Central memory CD8-positive, alpha-beta T cell (primary cell): ENCODE data around the gene RAB7A.
"Not testable (repeated sequence)": the region's sequence is repeated elsewhere in the genome, so short reads cannot be mapped to it uniquely, and the experiment has no call there.

Experiments
- ATAC-seq: fragments of 150-1000 bp; cut with Tn5 transposase; replicated peaks from 2 replicates; pipeline ENCODE4 v1.10.0; 2022; ENCODE audit warnings: mild to moderate bottlenecking, moderate FRiP score, moderate number of reproducible peaks; ENCODE audit not compliant: poor library complexity, severe bottlenecking; ENCODE audit errors: extremely low read depth
- DNase-seq, 2 donors: peaks; one replicate each; pipeline ENCODE4 v3.0.0; 2021; ENCODE audit warnings: low spot score in 2 of 2
- H3K27ac Mint-ChIP-seq: one replicate; pipeline ENCODE4 v1.8.0; 2022; ENCODE audit warnings: low read depth, mild to moderate bottlenecking, moderate library complexity, mixed read lengths
- H3K27me3 Mint-ChIP-seq: one replicate; pipeline ENCODE4 v1.8.0; 2022; ENCODE audit warnings: mixed read lengths
- H3K36me3 Mint-ChIP-seq: one replicate; pipeline ENCODE4 v1.8.0; 2022; ENCODE audit warnings: mild to moderate bottlenecking, moderate library complexity, mixed read lengths; ENCODE audit not compliant: insufficient read depth
- H3K4me1 Mint-ChIP-seq: one replicate; pipeline ENCODE4 v1.8.0; 2022; ENCODE audit warnings: mixed read lengths
- H3K4me3 Mint-ChIP-seq: one replicate; pipeline ENCODE4 v1.8.0; 2022; ENCODE audit warnings: mild to moderate bottlenecking, moderate library complexity, mixed read lengths
- H3K9me3 Mint-ChIP-seq: one replicate; pipeline ENCODE4 v1.8.0; 2022; ENCODE audit warnings: mixed read lengths

The RAB7A gene

GRCh38 chr3:128824132-128824850 lies 98.3 kb downstream of the RAB7A start:
- Mint-ChIP-seq H3K36me3 (peaks cover 9% of the 10 kb centered on the region), H3K9me3 (no peaks in the 10 kb centered on the region), H3K4me3 (no peak overlapping the region), H3K27ac (peak overlapping the region; percentile 72), H3K27me3 (no peaks in the 10 kb centered on the region), H3K4me1 (no peaks in the 10 kb centered on the region)
- ATAC-seq (no peak), DNase-seq (no peak)

DNA sequence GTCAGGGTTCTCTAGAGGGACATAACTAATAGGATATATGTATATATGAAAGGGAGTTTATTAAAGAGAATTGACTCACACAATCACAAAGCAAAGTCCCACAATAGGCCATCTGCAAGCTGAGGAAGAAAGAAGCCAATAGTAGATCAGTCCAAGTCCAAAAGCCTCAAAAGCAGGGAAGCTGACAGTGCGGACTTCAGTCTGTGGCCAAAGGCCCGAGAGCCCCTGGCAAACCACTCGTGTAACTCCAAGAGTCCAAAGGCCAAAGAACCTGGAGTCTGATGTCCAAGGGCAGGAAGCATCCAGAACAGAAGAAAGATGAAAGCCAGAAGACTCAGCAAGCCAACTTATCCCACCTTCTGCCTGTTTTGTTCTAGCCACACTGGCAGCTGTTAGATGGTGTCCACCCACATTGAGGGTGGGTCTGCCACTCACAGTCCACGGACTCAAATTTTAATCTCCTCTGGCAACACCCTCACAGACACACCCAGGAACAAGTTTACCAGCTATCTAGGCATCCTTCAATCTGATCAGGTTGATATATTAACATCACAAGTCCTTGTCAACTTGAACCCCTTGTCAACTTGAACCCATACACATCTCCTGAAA lies 99.2 kb downstream of the RAB7A start:
- Mint-ChIP-seq H3K27ac (peak overlapping the region; percentile 21), H3K9me3 (no peaks in the 10 kb centered on the region), H3K4me3 (no peak overlapping the region), H3K36me3 (peaks cover 7% of the 10 kb centered on the region), H3K4me1 (no peaks in the 10 kb centered on the region), H3K27me3 (no peaks in the 10 kb centered on the region)
- no peak for DNase-seq
- no peak for ATAC-seq

- not testable (repeated sequence) for DNase-seq, H3K27me3 Mint-ChIP-seq, ATAC-seq, H3K9me3 Mint-ChIP-seq, H3K4me3 Mint-ChIP-seq, H3K36me3 Mint-ChIP-seq, H3K4me1 Mint-ChIP-seq, H3K27ac Mint-ChIP-seq
Measured at GRCh38 chr3:128829087-128829486, 103.1 kb downstream of the RAB7A start.

DNA sequence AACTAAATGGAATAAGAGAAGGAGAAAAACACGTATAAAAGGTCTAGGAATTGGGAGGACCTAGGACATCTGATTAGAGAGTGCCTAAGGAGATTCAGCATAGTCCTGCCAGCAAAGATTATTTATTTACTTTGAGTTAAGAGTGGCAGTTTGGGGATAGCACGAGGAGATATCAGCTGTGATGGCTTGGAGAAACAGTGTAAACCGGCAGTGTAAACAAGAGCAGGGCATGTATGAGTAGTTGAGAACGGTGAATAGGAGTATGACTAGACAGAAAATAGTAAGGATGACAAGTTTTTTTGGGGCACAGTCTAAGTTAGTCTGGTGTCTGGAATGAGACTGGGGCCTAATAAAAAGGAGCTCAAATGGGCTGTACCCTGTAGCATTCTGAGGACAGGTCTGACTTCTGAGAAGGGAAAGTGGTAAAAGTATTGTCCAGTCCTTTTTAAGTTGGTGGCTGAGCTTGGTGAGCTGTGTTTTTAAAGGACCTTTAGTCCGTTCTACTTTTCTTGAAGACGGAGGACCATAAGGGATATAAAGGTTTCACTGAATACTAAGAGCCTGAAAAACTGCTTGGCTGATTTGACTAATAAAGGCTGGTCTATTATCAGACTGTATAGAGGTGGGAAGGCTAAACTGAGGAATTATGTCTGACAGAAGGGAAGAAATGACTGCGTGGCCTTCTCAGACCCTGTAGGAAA lies 104.1 kb downstream of the RAB7A start:
- ATAC-seq, H3K4me1 Mint-ChIP-seq, H3K27ac Mint-ChIP-seq, H3K36me3 Mint-ChIP-seq, H3K4me3 Mint-ChIP-seq, DNase-seq, H3K27me3 Mint-ChIP-seq, H3K9me3 Mint-ChIP-seq: not testable (repeated sequence)

DNA sequence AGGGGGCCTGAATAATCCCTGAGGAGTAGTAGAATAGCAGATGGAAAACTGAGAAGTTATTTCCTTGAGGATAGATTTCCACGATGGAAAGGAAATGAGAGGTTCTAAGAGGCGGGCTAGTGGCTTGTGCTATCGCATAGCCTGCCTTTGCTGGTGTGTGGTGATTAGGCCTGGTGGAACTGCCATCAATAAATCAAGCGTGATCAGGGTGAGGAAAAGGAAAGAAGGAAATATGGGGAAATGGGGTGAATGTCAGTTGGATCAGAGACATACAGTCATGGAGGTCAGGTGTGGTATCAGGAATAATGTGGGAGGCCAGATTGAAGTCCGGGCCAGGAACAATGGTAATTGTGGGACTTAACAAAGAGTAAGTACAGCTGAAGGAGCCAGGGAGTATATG lies 104.8 kb downstream of the RAB7A start:
- H3K27ac Mint-ChIP-seq, H3K9me3 Mint-ChIP-seq, H3K4me1 Mint-ChIP-seq, H3K36me3 Mint-ChIP-seq, DNase-seq, ATAC-seq, H3K4me3 Mint-ChIP-seq, H3K27me3 Mint-ChIP-seq: not testable (repeated sequence)

GRCh38 chr3:128832979-128833378 lies 107.0 kb downstream of the RAB7A start:
- not testable (repeated sequence) for DNase-seq, H3K36me3 Mint-ChIP-seq, H3K4me3 Mint-ChIP-seq, H3K27ac Mint-ChIP-seq, ATAC-seq, H3K4me1 Mint-ChIP-seq, H3K9me3 Mint-ChIP-seq, H3K27me3 Mint-ChIP-seq

GRCh38 chr3:128835096-128835495 lies 109.1 kb downstream of the RAB7A start:
- peaks cover 2% of the 10 kb centered on the region for H3K36me3 Mint-ChIP-seq
- peak overlapping the region; percentile 4 for H3K27ac Mint-ChIP-seq
- no peak for DNase-seq
- H3K4me1 Mint-ChIP-seq = no peaks in the 10 kb centered on the region
- no peak for ATAC-seq
- H3K4me3 Mint-ChIP-seq = no peak overlapping the region
- H3K9me3 Mint-ChIP-seq = no peaks in the 10 kb centered on the region
- no peaks in the 10 kb centered on the region for H3K27me3 Mint-ChIP-seq

DNA sequence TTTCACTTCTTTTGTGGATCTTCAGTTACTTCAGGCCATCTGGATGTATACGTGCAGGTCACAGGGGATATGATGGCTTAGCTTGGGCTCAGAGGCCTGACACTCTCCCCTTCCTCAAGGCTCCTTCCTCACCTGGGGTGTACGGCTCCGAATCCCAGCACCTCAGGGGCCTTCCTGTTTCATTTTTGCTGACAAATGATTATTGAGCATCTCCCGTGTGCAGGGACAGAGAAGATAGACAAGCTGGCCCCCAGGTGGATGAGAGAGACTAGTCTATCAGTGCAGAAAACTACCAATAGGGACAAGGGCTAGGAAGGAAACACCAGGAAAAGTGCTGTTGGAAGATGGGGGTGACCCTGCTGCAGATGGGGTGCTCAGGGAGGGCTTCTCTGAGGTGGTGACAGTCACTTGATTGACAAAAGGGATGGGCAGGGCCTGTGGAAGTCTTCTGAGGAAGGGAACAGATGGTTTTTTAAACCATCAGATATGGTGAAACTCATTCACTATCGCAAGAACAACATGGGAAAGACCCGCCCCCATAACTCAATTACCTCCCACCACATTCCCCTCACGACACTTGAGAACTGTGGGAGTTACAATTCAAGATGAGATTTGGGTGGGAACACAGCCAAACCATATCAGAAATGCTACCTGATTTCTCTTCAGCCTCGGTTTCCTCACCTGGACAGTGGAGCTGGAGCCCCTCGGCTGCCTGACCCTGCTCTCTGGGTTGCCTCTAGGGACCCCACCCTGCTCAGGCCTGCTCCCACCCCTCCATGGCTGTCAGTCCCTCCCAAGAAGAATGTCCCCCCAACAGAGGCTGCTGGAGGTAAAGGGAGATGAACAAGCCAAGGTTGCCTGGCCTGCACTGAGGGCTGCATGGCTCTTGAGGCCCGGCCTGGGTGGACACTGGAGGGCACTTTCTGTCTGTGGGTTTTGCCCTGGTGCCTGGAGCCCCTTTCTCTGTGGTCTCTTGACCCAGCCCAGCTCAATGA lies 116.2 kb downstream of the RAB7A start:
- DNase-seq (no peak), ATAC-seq (no peak)
- H3K9me3 Mint-ChIP-seq = no peaks in the 10 kb centered on the region
- peaks cover 12% of the 10 kb centered on the region for H3K4me1 Mint-ChIP-seq
- H3K4me3 Mint-ChIP-seq = no peak overlapping the region
- peaks cover 3% of the 10 kb centered on the region for H3K36me3 Mint-ChIP-seq
- no peaks in the 10 kb centered on the region for H3K27me3 Mint-ChIP-seq
- H3K27ac Mint-ChIP-seq = no peak overlapping the region

DNA sequence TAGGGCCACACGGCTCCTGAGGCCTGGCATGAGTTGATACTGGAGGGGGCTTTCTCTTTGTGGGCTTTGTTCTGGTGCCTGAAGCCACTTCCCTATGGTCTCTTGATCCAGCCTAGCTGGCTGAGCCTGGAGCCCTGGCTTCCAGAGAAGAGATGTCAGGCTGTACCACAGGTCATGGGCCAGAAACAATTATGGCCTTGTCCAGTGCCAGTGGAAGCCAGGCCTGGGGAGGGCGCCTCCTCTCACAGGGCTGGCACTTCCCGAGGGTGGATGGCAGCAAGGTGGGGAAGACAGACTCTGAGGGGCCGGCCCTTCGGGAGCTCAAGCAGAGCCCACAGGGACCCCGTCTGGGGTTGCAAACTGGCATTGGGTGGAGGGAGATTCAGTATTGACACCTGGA lies 118.5 kb downstream of the RAB7A start:
- no peak for DNase-seq
- Mint-ChIP-seq H3K4me3 (peak overlapping the region; percentile 73), H3K9me3 (no peaks in the 10 kb centered on the region), H3K27ac (no peak overlapping the region), H3K27me3 (no peaks in the 10 kb centered on the region), H3K4me1 (peaks cover 12% of the 10 kb centered on the region), H3K36me3 (peaks cover 3% of the 10 kb centered on the region)
- ATAC-seq = no peak

GRCh38 chr3:128845119-128845777 lies 119.3 kb downstream of the RAB7A start:
- Mint-ChIP-seq H3K27ac (peak overlapping the region; percentile 91), H3K4me3 (peak overlapping the region; percentile 73), H3K36me3 (peaks cover 3% of the 10 kb centered on the region), H3K4me1 (peaks cover 12% of the 10 kb centered on the region), H3K27me3 (no peaks in the 10 kb centered on the region), H3K9me3 (no peaks in the 10 kb centered on the region)
- ATAC-seq (no peak), DNase-seq (no peak)

GRCh38 chr3:128845778-128846485 lies 119.9 kb downstream of the RAB7A start:
- Mint-ChIP-seq H3K4me3 (peak overlapping the region; percentile 73), H3K36me3 (peaks cover 3% of the 10 kb centered on the region), H3K27ac (peak overlapping the region; percentile 90), H3K27me3 (no peaks in the 10 kb centered on the region), H3K4me1 (peaks cover 12% of the 10 kb centered on the region), H3K9me3 (no peaks in the 10 kb centered on the region)
- DNase-seq (peak; percentile 60 to 68), ATAC-seq (peak; percentile 84)
